ENCODE data around the gene TNFRSF8.

DNA sequence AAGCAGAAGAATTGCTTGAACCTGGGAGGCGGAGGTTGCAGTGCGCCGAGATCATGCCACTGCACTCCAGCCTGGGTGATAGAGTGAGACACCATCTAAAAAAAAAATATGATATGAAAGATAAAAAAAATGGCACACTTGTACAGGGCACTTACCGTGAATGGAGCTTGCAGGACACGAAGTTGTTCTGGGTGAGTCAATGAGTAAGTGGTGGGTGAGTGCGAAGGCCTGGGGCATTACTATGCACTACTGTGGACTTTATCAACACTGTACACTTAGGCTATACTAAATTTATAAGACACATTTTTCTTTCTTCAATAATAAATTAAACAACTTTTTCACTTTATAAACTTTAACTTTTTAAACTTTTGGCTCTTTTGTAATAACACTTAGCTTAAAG is 37.0 kb downstream of the TNFRSF8 start:
- TF ChIP-seq EZH2 (IDR thresholded peaks at IDR 0.05; ENCODE audit: low read length, missing control alignments): no peak
- TF ChIP-seq, protein P1, sequence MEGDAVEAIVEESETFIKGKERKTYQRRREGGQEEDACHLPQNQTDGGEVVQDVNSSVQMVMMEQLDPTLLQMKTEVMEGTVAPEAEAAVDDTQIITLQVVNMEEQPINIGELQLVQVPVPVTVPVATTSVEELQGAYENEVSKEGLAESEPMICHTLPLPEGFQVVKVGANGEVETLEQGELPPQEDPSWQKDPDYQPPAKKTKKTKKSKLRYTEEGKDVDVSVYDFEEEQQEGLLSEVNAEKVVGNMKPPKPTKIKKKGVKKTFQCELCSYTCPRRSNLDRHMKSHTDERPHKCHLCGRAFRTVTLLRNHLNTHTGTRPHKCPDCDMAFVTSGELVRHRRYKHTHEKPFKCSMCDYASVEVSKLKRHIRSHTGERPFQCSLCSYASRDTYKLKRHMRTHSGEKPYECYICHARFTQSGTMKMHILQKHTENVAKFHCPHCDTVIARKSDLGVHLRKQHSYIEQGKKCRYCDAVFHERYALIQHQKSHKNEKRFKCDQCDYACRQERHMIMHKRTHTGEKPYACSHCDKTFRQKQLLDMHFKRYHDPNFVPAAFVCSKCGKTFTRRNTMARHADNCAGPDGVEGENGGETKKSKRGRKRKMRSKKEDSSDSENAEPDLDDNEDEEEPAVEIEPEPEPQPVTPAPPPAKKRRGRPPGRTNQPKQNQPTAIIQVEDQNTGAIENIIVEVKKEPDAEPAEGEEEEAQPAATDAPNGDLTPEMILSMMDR (conservative IDR thresholded peaks at IDR 0.05 in 1 of 2, IDR thresholded peaks at IDR 0.05 in 1 of 2; ENCODE audit: low read depth in 1 of 2, low read length in 2 of 2): no peak
